NCI-H128 (cell line): ENCODE measurements around the gene KCTD5.
"Not testable (repeated sequence)": the region's sequence is repeated elsewhere in the genome, so short reads cannot be mapped to it uniquely, and the experiment has no call there.

Source experiments
- DNase-seq: peaks from one replicate; lab custom pipeline; 2025; ENCODE audit not compliant: unreplicated experiment; lab: John Stamatoyannopoulos, UW

Gene KCTD5

DNA sequence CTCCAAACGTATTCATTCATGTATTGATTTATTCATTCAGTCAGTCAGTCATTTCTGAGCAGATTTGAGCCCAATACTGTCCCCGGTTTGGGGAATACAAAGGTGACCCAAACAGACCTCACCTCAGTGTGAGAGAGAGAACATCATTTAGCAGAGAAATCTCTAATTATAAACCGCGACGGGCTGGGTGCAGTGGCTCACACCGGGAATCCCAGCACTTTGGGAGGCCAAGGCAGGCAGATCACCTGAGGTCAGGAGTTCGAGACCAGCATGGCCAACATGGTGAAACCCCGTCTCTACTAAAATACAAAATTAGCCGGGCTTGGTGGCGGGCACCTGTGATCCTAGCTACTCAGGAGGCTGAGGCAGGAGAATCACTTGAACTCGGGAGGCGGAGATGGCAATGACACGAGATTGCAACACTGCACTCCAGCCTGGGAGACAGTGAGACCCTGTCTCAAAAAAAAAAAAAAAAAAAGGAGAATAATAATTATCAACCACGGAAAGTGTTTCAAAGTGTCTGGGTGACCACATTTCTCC, 39.4 kb downstream of the KCTD5 start:
- DNase-seq = not testable (repeated sequence)

- no peak for DNase-seq
These were observed 41.9 kb downstream of the KCTD5 start for GRCh38 chr16:2724088-2724676.

GRCh38 chr16:2724816-2725348, 42.6 kb downstream of the KCTD5 start:
- no peak for DNase-seq

DNA sequence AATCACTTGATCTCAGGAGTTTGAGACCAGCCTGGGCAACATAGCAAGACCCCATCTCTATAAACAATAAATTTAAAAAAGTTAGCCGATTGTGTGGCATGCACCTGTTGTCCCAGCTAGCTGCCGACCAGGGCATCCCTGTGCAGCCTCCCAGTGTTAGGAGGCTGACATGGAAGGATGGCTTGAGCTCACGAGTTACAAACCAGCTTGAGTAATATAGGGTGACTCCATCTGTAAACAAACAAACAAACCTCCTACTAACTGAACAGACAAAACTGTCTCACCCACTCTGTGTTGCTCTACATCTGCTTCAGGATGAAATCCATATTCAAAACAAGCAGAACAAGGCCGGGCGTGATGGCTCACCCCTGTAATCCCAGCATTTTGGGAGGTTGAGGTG, 44.6 kb downstream of the KCTD5 start:
- DNase-seq = no peak

DNA sequence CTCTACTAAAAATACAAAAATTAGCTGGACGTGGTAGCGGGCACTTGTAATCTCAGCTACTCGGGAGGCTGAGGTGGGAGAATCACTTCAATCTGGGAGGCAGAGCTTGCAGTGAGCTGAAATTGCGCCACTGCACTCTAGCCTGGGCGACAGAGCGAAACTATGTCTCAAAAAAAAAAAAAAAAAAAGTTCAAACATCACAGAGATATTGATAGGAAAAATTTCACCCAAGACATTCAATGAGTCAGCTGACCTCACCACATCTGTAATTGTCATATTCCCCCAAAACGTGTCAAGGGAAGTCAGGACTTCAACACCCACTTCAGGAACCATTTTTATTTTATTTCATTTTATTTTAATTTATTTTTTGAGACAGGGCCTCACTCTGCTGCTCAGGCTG, 45.7 kb downstream of the KCTD5 start:
- DNase-seq = no peak

DNA sequence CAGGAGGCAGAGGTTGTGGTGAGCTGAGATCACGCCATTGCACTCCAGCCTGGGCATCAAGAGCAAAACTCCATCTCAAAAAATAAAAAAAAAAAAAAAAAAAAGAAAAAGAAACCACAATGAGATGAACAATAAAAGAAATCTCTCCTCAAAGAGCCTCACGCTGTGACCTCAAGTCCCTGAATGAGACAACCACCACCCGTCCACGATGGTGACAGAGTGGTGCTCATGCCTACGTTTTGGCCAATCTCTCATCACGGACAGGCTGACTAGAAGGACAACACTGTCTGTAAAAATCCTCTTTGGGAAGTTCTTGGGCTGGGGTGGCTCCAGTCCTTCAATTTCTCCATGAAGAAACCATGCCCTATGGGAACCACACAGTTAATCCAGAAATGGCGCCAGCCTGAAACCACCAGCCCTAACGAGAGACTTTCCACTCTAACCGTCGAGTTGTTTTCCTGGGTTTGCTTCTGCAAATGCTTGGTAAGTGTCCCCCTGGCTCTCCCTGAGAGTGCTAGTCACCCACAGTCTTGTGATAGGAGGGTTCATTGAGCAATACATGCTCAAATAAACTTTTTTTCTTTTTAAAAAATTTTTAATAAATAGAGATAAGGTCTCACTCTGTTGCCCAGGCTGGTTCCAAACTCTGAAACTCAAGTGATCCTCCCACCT, 52.7 kb downstream of the KCTD5 start:
- DNase-seq = no peak

GRCh38 chr16:2736476-2737237, 54.3 kb downstream of the KCTD5 start:
- no peak for DNase-seq

DNA sequence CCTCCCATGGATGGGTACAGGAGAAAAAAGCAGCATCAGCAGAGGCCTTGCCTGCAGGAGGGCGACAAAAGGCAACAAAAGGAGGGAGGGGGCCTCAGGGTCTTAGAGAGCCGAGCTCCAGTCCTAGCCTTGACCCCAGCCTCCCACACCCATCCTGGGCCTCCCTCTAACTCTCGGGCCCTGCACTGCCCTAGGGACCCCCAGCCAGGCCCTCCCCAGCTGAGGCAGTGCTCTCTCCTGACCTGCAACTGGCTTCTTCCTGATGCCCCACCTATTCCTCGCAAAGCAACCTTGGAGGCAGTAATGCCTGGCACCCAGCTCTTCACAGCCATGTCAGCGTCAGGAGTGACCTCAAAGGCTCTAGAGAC, 54.9 kb downstream of the KCTD5 start:
- DNase-seq = no peak

GRCh38 chr16:2737895-2738418, 55.6 kb downstream of the KCTD5 start:
- no peak for DNase-seq

DNA sequence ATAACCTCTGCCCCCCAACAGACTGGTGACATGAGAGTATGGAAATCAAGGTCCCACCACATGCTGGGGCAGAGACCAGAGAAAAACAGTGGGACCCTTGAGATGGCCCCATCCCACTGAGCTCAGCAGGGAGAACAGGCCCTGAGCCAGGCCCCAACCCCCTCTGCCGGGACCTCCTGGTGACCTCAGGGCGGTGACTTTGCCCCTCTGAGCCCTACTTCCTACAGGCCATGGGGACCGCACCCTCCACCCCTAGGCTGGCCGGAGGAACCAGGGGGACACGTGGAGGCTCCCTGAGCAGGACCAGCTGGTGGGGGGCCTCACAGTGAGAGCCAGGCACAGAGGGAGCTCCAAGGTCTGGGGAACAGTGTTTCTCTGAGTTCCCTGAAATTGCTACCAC, 56.3 kb downstream of the KCTD5 start:
- no peak for DNase-seq

DNA sequence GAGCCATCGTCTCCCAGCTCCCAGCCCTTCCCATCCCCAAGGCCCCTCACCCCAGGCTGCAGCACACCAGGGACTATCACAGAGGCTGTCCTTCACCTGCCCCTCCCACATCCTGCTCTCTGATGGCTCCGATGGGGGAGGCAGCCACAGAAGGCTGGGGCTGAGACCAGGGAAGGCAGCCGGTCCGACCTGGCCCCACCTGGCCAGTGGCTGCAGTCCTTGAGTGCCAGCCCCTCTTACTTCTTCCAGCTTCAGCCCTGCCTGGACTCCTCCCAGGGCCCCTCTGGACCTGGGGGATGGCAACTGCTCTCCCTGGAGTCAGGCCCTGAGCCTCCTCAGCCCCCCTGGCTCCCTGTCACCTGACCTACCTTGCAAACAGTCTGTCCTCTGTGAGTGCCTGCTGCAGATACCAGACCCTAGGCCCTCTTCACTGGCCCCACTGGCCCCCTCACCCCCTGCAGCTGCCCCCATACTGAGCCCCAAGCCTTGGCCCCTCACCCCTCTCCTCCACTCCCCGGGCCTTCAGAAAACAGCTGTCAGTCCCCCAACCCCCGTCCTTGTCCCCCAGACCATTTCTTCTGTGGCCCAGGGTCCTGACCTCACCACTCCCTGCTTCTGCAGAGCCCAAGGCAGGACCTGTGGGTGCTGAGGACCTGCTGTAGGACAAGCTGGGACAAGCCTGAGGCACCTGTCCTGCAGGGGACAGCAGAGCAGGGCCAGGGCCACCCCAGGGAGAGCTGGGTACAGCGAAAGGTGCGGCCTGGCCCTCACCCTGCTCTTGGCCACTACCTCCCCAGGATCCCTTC, 57.5 kb downstream of the KCTD5 start:
- DNase-seq = no peak

- DNase-seq = no peak
These were observed 58.2 kb downstream of the KCTD5 start for GRCh38 chr16:2740476-2740875.

GRCh38 chr16:2741168-2741567, 58.8 kb downstream of the KCTD5 start:
- DNase-seq = no peak

- DNase-seq = no peak
These were observed 60.1 kb downstream of the KCTD5 start for GRCh38 chr16:2742323-2743006.

GRCh38 chr16:2743007-2743810, 60.9 kb downstream of the KCTD5 start:
- no peak for DNase-seq

DNA sequence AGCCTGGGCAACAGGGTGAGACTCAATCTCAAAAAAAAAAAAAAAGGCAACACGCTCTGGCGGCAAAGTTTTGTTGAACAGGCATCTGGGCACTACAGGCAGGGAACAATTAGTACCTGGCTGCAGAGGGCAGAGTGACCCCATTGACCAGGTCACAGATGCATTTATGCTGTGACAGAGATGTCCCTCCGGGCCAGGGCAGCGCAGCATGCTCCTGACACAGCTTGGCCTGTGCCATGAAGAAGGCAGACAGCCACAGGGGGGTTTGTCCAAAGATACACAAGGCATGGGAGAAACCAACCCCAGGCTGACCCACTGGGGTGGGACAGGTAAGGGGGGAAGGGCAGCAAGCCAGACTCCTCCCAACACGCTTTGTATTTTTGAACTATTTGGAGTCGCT, 62.4 kb downstream of the KCTD5 start:
- DNase-seq = no peak

DNA sequence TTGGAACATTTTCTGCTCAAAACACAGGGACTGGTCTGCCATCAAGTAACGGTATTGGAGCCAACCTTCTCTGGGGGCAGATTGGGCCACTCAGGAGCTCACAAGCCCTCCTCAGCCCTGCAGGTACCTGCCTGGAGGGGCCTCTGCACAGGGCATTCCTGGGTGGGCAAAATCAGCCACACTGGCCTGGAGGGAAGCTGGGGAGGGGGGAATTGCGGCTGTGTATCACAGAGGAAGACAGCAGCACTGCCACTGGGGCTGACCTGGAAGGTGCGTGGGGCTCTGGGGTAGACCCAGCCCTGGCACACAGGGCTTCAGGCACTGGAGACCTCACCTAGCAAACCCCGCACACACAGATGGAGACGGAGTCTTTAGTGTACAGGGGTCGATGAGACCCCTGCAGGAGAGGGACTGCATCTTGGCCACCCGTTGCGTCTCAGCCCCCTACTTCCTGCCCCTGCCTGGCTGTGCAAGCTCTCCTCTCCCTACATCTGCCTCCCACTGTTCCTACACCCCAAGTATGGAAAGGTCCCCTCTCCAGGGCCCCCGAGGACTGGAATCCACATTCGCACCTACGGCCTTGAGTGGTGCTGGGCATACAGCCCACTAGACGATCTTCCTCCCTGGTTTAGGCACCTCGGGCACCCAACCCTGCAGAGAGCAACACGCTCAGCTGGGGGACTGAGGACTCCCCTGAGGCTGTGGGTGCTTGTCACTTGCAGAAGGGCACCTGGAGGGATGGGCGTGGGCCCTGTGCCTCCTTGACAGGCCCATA, 63.0 kb downstream of the KCTD5 start:
- DNase-seq = no peak

DNA sequence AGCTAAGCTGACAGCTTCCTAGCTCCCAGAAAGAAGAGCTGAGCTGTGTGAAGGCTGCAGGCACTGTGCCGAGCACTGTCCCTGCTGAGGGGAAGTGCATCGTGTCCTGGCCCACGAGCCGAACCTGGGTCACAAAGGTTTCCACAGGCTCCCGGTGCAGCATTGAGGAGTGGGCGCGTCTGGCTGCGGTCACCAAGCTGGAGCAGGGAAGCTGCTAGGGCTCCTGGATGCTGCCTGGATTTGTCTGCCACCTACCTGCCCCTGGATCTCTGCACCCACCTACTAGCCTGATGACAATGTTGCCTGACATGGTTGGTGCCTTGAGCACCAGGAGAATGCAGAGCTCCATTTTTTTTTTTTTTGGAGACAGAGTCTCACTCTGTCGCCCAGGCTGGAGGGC, 63.6 kb downstream of the KCTD5 start:
- DNase-seq = no peak
